ENCODE data around the gene IL1A. TPM values are rescaled to one million over a fixed set of nuclear protein-coding genes. Genes with fewer than 3 reads are reported as not detected.
A peak's percentile ranks its signal among the peaks of the same experiment; 100 is the strongest.
"Not testable (repeated sequence)": the region's sequence is repeated elsewhere in the genome, so short reads cannot be mapped to it uniquely, and the experiment has no call there.

The IL1A gene, protein sequence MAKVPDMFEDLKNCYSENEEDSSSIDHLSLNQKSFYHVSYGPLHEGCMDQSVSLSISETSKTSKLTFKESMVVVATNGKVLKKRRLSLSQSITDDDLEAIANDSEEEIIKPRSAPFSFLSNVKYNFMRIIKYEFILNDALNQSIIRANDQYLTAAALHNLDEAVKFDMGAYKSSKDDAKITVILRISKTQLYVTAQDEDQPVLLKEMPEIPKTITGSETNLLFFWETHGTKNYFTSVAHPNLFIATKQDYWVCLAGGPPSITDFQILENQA
- total RNA-seq = 3.9 to 4.8 TPM (median 4.4 TPM) in 3 replicates

DNA sequence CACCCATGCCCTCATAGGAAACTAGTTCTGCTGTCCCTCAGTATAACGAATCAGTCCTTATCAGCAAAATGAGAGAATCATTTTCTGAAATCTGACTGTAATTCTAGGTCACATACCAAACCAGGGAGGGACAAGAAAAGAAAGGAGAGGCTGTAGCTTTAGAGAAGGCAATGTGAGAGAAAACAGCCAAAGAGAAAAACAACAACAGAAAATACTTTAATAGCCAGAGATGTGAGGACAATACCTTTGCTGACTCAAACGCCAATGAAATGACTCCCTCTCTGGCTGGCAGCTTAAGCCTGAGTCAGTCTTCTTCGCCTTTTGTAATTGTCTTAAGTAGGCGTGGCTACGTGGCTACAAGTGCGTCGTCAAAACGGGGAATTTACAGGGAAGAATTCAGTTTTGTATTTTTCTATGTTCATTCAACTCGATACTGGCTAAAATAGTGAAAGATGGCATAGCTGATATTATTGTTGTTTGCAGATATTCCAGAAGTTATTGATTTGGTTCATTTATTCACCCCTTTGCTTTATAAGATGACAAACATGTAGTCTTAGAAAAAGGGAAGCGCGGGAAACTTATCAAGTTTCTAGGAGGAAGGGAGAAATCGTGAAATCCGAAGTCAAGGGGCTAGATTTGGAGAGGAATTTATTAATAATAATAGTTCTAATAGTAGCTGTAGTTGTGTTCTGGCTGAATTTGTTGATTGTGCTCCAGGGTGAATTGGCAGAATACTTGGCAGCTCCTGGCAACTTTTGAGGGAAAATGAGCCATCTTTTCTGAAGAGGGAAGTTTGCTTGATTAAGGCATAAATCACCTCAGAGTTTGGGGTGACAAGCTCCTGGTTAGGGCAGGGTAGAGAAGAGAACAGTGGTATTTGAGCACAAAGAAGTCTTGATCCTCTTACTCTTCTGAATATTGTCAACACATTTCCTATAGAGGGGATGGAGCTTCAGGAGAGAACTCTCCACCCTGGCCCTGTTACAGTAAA lies at the start of gene IL1A:
Gene IL1A (minus strand): TSS at position 295 of the 991 bp plus-strand sequence. CDS start 723 bp downstream, outside the sequence.
- TF ChIP-seq, protein P1, sequence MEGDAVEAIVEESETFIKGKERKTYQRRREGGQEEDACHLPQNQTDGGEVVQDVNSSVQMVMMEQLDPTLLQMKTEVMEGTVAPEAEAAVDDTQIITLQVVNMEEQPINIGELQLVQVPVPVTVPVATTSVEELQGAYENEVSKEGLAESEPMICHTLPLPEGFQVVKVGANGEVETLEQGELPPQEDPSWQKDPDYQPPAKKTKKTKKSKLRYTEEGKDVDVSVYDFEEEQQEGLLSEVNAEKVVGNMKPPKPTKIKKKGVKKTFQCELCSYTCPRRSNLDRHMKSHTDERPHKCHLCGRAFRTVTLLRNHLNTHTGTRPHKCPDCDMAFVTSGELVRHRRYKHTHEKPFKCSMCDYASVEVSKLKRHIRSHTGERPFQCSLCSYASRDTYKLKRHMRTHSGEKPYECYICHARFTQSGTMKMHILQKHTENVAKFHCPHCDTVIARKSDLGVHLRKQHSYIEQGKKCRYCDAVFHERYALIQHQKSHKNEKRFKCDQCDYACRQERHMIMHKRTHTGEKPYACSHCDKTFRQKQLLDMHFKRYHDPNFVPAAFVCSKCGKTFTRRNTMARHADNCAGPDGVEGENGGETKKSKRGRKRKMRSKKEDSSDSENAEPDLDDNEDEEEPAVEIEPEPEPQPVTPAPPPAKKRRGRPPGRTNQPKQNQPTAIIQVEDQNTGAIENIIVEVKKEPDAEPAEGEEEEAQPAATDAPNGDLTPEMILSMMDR (IDR thresholded peaks at IDR 0.05; ENCODE audit: unreplicated experiment) = no peak
- no peaks in the 10 kb centered on the region for H3K27me3 Mint-ChIP-seq (ENCODE audit: low read depth)
- H3K4me1 Mint-ChIP-seq = peaks cover 20% of the 10 kb centered on the region
- H3K9me3 Mint-ChIP-seq = no peaks in the 10 kb centered on the region
- peaks cover 1% of the 10 kb centered on the region for H3K36me3 Mint-ChIP-seq
- H3K4me3 Mint-ChIP-seq = peak within 1 kb of the TSS; percentile 59
- peak within 1 kb of the TSS; percentile 82 for H3K27ac Mint-ChIP-seq
- no peak for DNase-seq (ENCODE audit: low spot score in 2 of 2, unreplicated experiment in 2 of 2)

DNA sequence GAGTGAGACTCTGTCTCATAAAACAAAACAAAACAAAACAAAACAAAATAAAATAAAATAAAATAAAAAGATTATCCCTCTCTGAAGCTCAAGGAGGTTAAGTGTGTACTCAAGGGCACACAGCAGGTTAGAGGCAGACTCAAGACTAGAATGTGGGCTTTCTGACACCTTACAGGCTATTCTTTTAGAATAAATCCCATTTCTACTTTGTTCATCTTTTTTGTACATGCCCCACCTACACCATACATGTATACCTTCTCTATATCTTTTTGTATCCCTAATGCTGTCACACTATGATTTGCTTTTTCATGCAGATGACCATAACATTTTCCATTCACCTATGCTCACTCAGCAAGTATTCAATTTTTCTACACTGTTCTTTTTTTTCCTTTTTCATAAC lies 49.7 kb upstream of the IL1A start:
- peaks cover 34% of the 10 kb centered on the region for H3K4me1 Mint-ChIP-seq

DNA sequence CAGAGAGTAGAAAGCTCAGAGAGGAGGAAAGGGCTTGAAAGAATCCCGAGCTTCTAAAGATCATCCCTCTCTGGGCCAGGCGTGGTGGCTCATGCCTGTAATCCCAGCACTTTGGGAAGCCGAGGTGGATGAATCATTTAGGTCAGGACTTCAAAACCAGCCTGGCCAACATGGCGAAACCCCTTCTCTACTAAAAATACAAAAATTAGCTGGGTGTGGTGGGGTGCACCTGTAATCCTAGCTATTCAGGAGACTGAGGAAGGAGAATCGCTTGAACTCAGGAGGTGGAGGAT lies 49.3 kb upstream of the IL1A start:
- H3K27ac Mint-ChIP-seq = peak overlapping the region; percentile 66
- H3K27me3 Mint-ChIP-seq (ENCODE audit: low read depth); DNase-seq (ENCODE audit: low spot score in 2 of 2, unreplicated experiment in 2 of 2): not testable (repeated sequence)

More for the DNA sequence above, 49.7 kb upstream of the IL1A start:
- Mint-ChIP-seq H3K4me3 (no peak overlapping the region), H3K36me3 (no peaks in the 10 kb centered on the region), H3K27ac (peak overlapping the region; percentile 55), H3K9me3 (no peaks in the 10 kb centered on the region), H3K27me3 (ENCODE audit: low read depth) (peaks cover 2% of the 10 kb centered on the region)
- no peak for DNase-seq (ENCODE audit: low spot score in 2 of 2, unreplicated experiment in 2 of 2)
- TF ChIP-seq, protein P1 (IDR thresholded peaks at IDR 0.05; ENCODE audit: unreplicated experiment) = no peak

DNA sequence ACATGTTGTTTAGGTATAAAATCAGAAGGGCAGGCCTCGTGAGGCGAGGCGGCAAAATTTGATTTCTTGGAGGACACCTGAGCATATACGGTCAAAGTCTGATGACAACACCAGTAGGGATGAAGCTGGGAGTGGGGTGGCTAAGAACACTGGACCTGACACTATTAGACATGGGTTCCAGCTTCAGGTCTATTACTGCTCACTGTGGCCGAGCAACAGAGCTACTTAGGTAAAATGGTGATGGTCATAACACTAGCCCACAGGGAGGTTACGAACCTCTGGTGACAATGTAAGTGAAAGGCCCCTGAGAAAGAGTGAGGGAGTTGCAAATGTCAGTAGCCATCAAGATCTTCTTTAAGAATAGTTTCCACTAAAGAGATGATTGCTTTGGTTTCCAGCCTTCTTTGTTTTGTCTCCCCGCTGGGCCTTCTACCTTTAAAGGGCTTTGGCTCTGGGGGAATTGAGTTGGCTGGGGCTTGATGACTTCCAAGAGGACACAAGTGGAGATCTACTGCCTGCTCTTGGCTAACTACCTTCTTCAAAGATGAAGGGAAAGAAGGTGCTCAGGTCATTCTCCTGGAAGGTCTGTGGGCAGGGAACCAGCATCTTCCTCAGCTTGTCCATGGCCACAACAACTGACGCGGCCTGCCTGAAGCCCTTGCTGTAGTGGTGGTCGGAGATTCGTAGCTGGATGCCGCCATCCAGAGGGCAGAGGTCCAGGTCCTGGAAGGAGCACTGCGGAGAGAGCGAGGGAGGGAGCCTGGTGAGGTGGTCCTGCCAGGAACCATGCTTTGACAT lies 48.7 kb upstream of the IL1A start:
- no peak overlapping the region for H3K4me3 Mint-ChIP-seq
- no peaks in the 10 kb centered on the region for H3K36me3 Mint-ChIP-seq
- no peaks in the 10 kb centered on the region for H3K27me3 Mint-ChIP-seq (ENCODE audit: low read depth)
- H3K9me3 Mint-ChIP-seq = no peaks in the 10 kb centered on the region
- peaks cover 34% of the 10 kb centered on the region for H3K4me1 Mint-ChIP-seq
- TF ChIP-seq, protein P1 (IDR thresholded peaks at IDR 0.05; ENCODE audit: unreplicated experiment) = no peak
- no peak for DNase-seq (ENCODE audit: low spot score in 2 of 2, unreplicated experiment in 2 of 2)
- peak overlapping the region; percentile 66 for H3K27ac Mint-ChIP-seq

More for the DNA sequence above, 49.3 kb upstream of the IL1A start:
- peaks cover 34% of the 10 kb centered on the region for H3K4me1 Mint-ChIP-seq
- not testable (repeated sequence) for H3K36me3 Mint-ChIP-seq, H3K9me3 Mint-ChIP-seq, H3K4me3 Mint-ChIP-seq

DNA sequence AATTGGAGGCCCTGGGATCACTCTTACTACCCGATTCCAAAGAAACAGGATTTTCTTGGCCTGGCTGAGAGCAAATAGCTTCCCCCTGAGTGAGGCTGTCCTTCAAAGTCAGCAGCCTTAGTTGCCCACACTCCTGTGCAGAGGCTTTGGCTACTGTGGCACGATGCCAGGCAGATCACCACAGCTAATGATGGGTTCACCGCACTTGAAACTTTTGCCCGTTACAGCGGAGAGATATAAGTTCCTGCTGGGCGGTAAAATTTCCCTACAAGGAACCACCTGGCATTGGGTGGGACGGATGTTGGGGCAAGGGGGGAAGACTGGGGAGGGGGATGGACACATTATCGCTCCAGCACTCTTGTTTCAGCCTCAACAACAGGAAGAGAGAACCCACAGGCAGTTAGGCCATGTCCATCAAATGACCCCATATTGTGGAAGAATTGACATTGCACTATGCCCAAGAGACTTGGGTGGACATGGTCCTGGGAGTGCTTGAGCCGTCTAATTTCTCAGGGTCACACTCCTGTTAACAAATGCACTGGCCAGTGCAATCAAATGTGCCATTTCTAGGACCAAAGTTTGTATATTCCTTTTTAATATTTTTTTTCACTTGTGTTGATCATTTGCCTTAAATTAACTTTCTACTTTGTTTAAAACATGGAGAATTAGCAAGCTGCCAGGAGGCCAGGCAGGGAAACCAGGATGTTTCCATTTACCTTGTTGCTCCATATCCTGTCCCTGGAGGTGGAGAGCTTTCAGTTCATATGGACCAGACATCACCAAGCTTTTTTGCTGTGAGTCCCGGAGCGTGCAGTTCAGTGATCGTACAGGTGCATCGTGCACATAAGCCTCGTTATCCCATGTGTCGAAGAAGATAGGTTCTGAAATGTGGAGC lies 47.9 kb upstream of the IL1A start:
- no peak overlapping the region for H3K4me3 Mint-ChIP-seq
- no peaks in the 10 kb centered on the region for H3K27me3 Mint-ChIP-seq (ENCODE audit: low read depth)
- no peaks in the 10 kb centered on the region for H3K9me3 Mint-ChIP-seq
- DNase-seq (ENCODE audit: low spot score in 2 of 2, unreplicated experiment in 2 of 2) = no peak
- H3K4me1 Mint-ChIP-seq = peaks cover 34% of the 10 kb centered on the region
- no peaks in the 10 kb centered on the region for H3K36me3 Mint-ChIP-seq
- H3K27ac Mint-ChIP-seq = no peak overlapping the region
- TF ChIP-seq, protein P1 (IDR thresholded peaks at IDR 0.05; ENCODE audit: unreplicated experiment) = no peak
